Measurements from ENCODE around the gene SLC35D3.

DNA sequence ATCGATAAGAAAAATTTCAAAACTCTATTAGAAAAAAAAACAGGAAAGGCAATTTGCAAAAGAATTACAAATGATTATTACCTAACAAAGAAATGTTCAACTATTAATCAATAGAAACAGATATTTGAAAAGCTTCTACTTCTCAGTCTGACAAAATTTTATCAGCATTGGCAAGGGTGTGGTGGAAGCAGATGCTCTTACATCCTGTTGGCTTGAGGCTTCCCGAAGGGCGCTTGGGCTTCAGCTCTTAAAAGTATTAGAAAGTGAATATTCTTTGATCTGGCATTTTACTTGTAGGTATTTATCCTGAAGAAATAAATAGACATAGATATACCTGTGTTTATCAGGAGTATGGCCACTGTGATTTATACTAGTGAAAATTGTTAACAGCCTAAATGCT is 38.7 kb downstream of the SLC35D3 start:
- TF ChIP-seq, protein P1, sequence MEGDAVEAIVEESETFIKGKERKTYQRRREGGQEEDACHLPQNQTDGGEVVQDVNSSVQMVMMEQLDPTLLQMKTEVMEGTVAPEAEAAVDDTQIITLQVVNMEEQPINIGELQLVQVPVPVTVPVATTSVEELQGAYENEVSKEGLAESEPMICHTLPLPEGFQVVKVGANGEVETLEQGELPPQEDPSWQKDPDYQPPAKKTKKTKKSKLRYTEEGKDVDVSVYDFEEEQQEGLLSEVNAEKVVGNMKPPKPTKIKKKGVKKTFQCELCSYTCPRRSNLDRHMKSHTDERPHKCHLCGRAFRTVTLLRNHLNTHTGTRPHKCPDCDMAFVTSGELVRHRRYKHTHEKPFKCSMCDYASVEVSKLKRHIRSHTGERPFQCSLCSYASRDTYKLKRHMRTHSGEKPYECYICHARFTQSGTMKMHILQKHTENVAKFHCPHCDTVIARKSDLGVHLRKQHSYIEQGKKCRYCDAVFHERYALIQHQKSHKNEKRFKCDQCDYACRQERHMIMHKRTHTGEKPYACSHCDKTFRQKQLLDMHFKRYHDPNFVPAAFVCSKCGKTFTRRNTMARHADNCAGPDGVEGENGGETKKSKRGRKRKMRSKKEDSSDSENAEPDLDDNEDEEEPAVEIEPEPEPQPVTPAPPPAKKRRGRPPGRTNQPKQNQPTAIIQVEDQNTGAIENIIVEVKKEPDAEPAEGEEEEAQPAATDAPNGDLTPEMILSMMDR (IDR thresholded peaks at IDR 0.05) = no peak
- TF ChIP-seq POLR2A (IDR thresholded peaks at IDR 0.05) = no peak
- TF ChIP-seq EP300 (IDR thresholded peaks at IDR 0.05) = no peak
